ENCODE results near the gene CLEC2L.

The CLEC2L gene

DNA sequence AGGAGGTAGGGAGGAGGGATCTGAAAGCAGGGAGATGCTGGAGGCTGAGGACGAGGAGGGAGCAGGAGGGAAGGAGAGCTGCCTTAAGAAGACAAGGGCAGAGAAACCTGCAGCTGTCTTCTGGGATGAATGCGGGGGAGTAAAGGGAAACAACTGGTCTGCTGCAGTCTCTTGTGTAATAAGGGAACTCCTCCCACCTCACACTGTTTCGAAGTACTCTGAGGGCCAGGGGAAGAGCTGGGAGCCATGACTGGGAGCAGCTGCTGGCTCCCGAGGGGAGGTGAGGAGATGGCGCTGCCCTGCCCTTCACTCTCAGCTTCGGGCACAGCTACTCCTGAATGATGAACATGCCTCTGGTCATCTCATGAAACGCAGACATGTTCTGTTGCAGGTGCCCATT is 65.1 kb downstream of the CLEC2L start:
- TF ChIP-seq, protein P1, sequence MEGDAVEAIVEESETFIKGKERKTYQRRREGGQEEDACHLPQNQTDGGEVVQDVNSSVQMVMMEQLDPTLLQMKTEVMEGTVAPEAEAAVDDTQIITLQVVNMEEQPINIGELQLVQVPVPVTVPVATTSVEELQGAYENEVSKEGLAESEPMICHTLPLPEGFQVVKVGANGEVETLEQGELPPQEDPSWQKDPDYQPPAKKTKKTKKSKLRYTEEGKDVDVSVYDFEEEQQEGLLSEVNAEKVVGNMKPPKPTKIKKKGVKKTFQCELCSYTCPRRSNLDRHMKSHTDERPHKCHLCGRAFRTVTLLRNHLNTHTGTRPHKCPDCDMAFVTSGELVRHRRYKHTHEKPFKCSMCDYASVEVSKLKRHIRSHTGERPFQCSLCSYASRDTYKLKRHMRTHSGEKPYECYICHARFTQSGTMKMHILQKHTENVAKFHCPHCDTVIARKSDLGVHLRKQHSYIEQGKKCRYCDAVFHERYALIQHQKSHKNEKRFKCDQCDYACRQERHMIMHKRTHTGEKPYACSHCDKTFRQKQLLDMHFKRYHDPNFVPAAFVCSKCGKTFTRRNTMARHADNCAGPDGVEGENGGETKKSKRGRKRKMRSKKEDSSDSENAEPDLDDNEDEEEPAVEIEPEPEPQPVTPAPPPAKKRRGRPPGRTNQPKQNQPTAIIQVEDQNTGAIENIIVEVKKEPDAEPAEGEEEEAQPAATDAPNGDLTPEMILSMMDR (IDR thresholded peaks at IDR 0.05; ENCODE audit: low read depth, low read length, missing control alignments) = no peak
- DNase-seq (ENCODE audit: extremely low read depth, low read depth) = no peak
- H3K4me3 ChIP-seq (replicated peaks; ENCODE audit: low read depth, low read length) = no peak overlapping the region

DNA sequence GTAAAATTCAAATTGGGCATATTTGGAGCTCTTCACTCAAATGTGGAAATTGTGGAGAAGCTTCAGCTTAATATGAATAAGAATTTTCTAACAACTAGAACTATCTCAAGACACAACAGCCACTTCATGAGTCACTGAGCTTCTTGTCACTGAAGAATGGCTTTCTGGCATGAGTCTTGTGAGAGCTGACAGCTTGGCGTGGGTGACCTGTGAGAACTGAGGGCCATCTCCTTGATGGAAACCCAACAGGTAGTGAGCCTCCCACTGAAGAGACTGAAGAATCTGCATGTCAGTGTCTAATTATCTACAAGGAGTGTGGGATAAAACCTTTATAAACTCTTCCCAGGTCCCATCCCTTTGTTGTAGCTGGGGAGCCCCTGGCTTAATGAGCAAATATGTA is 66.0 kb downstream of the CLEC2L start:
- H3K4me3 ChIP-seq (replicated peaks; ENCODE audit: low read depth, low read length) = no peak overlapping the region
- DNase-seq (ENCODE audit: extremely low read depth, low read depth) = no peak
- TF ChIP-seq, protein P1 (IDR thresholded peaks at IDR 0.05; ENCODE audit: low read depth, low read length, missing control alignments) = no peak

DNA sequence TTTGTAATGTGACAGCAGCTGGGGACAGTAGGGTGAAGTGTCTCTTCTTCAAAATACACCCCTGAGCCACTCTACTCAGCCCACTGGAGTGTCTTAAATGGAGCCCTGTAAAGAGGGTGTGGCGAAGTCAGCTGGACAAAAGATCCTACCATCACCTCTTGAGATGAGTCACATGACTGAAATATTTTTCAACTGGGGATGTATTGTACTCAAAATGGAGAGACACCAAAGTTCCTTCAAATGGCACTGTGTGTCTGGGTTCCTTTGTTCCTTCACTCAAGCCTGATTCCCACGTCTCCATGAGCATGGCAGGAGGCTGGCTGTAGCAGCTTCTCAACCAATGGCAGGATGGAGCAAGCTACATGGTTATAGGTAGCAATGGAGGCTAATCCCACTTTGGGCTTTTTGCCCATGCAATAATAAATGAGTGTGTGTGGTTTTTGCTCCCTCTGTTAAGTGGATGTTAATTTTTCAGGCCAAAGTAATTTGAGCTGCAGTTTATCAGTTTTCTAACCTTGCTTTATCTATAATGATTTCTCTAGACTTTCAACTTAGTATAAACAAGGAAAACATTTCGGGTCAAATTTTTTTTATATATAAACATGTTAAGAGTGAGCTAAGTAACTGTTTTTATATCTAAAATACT is 68.2 kb downstream of the CLEC2L start:
- DNase-seq (ENCODE audit: extremely low read depth, low read depth) = no peak
- H3K4me3 ChIP-seq (replicated peaks; ENCODE audit: low read depth, low read length) = no peak overlapping the region
- TF ChIP-seq, protein P1 (IDR thresholded peaks at IDR 0.05; ENCODE audit: low read depth, low read length, missing control alignments) = no peak

DNA sequence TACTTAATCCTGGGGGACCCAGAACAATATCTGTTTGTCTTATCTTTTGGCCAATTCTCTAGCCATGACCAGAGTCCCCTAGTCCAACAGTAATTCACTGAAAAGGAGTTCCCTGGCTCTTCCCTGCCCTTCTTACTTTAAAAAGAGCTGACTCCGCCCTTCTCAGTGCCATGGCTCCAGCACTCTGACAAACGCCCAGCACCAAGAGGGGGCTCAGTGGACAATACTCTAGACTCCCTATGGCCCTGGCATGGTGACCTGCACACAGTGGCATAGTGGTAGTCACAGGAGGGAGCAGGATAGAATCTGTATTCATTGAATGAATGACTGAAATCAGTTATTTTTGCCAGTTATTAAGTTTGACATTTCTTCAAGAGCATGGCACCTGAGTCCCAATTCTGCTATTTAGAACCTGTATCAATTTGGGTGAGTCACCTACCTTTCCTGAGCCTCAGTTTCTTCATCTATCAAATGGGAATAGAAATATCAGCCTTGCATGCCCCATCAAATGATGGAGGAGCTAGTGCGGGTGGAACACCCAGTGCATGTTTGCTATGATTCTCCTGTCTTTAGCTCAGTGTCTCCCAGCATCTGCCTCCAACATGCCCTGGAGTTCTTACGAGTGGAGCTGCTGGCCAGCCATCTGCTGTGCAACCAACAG is 69.4 kb downstream of the CLEC2L start:
- no peak for DNase-seq (ENCODE audit: extremely low read depth, low read depth)
- TF ChIP-seq, protein P1 (IDR thresholded peaks at IDR 0.05; ENCODE audit: low read depth, low read length, missing control alignments) = no peak
- no peak overlapping the region for H3K4me3 ChIP-seq (replicated peaks; ENCODE audit: low read depth, low read length)

DNA sequence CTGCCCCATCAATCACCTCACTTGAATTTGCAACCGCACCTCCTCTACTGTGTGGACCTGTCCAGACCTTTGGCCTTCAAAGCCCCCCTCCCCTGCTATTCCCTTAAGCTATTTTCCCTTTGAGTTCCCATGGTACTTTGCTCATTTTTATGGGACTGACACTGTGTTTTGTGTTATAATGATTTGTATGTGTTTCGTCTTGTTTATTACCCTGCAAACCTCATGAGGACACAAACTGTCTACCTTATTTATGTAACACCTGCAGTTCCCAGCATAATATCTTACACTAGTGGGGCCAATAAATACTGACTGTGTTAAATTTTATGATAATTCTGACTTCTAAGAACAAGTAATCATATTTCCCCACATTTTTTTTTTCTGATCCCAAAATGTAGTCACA is 70.6 kb downstream of the CLEC2L start:
- TF ChIP-seq, protein P1 (IDR thresholded peaks at IDR 0.05; ENCODE audit: low read depth, low read length, missing control alignments) = no peak
- no peak overlapping the region for H3K4me3 ChIP-seq (replicated peaks; ENCODE audit: low read depth, low read length)
- DNase-seq (ENCODE audit: extremely low read depth, low read depth) = no peak

Data from HFF-Myc (cell line).